ENCODE results near the gene LZTR1.
"Not testable (repeated sequence)": the region's sequence is repeated elsewhere in the genome, so short reads cannot be mapped to it uniquely, and the experiment has no call there.

LZTR1 gene

DNA sequence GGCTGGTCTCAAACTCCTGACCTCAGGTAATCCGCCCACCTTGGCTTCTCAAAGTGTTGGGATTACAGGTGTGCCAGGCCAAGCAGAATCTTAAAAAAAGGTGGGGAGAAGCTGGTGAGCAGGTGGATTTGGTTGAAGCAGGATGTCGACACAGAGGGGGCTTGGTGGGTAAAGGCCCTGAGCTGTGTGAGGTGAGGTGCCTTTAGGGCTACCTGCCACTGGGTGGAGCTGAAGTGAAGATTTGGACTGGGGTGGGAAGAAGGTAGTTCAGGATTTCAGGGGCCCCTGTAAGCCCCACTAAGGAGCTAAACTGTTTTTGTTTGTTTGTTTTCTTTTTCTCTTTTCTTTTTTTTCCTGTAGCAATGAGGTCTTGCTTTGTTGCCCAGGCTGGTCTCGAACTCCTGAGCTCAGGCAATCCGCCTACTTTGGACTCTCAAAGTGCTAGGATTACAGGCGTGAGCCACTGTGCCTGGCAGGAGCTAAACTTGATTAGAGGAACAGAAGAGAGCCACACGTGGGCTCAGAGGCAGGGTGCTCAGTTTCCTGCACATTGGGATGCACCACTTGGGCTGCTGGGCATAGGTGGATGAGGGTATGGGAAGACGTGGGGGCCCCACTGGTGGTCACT lies 38.8 kb downstream of the LZTR1 start:
- no peak for DNase-seq

DNA sequence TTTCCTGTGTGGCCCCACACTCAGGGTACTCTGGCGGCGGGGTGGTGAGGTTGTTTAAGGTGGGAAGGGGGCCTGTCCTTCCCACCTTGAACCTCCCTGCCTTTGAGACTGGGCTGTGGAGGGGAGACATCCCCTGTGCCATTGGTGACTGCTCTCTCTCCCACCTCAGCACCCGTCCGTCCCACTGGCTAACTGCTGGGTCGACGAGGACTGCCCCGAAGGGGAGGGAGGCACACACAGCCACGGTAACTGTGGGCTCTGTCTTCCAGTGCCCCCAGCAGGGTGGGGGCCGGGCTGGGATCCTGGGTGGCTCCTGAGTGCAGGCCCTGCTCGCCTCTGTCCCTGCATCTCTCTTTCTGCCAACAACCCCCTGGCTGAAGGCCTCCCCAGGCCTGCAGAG lies 40.4 kb downstream of the LZTR1 start:
- no peak for DNase-seq

DNA sequence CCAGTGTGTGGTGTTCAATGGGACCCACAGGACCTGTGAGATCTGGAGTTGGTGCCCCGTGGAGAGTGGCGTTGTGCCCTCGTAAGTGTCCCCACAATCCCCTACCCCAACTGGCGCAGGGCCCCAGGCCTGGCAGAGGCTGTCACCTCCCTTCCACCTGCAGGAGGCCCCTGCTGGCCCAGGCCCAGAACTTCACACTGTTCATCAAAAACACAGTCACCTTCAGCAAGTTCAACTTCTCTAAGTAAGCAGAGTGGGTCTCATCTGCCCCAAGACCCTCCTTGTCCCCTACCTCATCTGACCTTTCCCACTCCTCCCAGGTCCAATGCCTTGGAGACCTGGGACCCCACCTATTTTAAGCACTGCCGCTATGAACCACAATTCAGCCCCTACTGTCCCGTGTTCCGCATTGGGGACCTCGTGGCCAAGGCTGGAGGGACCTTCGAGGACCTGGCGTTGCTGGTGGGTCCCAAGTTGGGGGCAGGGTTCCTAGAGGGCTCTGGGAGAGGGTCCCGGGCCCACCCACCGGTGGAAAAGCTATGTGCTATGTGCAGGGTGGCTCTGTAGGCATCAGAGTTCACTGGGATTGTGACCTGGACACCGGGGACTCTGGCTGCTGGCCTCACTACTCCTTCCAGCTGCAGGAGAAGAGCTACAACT lies 41.0 kb downstream of the LZTR1 start:
- DNase-seq = no peak

DNA sequence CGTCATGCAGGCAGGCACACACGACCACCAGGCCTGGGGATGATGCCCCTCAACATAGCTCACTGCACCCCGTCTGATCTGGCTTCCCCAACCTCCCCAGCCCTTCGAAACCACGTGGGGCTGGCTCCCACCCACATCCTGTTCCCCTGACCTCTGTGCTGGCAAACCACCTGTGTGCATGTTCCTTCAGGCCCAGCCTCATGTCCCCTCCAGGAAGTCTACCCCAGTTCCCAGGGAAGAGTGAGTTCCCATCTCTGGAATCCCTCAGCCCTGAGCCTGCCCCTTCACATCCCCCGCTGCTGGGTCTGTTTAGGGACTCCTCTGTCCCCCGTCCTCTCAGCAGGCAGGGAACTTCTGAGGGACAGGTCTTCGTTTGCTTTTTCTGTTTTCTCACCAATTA lies 43.2 kb downstream of the LZTR1 start:
- DNase-seq = no peak

DNA sequence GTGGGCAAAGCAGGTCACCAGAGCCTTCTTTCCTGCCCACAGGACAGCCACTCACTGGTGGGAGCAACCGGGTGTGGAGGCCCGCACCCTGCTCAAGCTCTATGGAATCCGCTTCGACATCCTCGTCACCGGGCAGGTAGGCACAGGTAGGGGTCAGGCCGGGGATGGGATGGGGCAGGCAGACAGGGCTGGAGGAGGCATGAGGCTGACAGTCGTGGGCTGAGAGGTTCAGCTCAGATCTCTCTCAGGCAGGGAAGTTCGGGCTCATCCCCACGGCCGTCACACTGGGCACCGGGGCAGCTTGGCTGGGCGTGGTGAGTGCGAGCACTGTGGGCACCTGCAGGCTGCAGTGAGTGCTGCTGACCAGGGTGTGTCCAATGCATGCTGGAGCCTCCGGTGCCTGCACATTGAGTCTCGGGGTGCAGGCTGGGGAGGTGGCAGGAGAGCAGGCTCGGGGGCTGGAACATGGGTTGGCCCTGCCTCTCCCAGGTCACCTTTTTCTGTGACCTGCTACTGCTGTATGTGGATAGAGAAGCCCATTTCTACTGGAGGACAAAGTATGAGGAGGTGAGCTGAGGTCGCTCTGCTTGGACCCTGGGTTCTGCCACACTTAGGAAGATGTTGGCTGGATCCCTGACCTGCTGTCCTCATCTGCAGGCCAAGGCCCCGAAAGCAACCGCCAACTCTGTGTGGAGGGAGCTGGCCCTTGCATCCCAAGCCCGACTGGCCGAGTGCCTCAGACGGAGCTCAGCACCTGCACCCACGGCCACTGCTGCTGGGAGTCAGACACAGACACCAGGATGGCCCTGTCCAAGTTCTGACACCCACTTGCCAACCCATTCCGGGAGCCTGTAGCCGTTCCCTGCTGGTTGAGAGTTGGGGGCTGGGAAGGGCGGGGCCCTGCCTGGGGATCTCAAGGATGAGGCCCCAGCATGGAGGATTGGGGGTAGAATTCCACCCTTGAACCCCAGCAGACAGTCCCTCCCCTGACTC lies 44.0 kb downstream of the LZTR1 start:
- DNase-seq = no peak

DNA sequence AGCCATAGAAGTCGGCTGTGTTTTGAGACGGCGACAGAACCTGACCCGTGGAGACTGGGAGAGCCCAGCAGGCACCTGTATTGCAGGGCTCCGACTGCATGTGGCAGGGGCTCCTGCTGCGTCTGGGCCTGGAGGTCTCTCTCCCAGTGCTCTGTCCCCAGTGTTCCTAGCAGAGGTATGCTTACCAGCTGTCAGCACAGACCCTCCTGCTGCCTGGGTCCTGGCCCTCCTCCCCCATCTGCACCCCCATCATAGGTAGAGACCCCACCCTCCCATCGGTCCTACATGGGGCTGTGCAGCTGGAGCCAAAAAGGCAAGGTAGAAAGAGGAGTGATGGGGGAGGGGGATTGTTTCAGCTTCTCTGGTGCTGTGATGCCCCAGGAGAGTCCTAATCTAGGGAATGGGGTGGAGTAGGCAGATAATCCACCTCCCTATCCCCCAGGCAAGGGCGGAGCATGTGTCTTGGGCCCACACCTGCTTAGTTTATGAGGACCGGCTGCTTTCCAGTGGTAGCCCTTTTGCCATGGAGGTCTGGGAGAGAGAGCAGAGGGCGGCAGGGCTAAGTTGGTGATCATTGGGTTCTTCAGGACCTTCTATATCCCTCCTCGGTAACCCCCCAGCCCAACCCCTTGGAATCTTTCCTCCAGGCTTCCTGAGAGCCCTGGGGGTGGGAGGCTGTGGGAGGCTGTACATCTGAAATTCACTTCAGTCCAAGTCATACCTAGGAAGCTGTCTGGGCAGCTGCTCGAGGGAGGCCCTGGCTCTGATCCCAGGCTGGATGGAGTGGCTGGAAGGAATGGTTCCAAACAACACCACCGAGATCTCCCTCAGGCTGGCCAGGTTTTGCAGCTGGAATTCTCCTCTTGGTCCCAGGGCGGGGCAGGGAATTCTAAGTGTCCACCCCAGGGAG lies 44.9 kb downstream of the LZTR1 start:
- peak; percentile 75 for DNase-seq

DNA sequence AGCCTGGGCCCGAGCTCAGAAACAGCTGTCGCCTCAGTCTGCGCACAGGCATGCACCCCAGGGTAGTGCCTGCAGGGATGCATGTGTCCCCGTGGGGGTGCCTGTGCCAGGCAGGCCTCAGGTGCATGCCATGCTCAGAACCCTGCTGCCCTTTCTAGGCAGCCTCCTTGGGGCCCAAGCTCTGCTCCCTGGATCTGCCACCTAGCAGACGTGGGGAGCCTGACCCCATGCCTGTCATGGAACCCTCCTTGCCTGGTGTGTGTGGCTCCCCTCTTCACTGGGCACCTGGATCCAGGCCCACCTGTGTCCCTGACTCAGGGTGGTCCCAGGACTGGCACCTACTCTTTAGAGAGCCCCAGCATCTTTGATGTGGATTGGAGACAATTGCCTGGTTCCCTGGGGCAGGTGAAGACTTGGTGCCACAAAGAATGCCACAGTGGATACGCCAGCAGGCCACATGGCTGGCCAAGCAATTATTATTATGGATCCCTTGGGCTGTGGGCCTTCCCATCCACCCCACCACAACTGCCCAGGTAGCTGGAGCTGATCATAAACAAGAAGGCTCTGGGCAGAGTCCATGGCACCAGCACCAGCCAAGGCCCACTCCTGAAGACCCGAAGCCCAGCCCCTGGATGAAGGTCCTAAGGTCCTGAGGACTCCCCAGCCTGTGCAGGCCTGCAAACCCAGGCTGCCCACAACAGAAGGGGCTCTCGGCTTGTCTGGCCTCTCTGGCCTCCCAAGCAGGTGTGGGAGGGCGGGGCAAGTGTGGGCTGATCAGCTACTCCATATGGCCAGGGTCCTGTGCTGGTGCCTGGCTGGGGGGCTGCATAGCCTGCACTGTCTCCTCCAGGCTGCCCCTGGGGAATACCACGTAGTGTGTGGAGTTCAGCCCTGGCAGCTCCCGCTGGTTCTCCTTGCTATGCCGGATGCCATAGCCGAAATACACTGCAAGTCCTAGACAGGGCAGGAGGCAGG lies 46.5 kb downstream of the LZTR1 start:
- no peak for DNase-seq

DNA sequence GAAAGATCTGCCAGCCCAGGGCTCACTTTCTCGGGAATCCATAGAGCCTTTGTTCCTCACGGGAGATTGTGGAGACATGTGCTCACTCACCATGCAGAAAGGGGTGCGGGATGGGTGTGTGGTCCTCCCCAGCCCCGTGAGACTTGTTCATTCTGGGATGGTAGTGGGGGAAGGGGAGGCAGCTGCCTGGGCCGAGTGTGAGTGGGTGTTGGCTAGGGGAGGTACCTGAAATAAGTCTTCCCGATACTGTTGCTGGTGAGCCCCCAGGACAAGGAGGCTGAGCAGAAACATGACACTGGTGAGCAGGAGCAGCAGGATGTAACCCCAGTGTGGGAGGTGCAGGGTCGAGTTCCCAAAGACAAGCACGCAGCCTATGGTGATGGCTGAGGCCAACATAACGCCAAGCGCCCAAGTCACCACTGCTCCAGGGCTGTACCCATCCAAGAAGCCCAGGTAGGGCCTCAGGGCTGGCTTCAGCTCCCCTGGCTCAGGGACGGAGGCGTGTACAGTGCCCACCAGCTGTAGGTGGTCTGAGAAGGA lies 47.5 kb downstream of the LZTR1 start:
- DNase-seq = no peak

DNA sequence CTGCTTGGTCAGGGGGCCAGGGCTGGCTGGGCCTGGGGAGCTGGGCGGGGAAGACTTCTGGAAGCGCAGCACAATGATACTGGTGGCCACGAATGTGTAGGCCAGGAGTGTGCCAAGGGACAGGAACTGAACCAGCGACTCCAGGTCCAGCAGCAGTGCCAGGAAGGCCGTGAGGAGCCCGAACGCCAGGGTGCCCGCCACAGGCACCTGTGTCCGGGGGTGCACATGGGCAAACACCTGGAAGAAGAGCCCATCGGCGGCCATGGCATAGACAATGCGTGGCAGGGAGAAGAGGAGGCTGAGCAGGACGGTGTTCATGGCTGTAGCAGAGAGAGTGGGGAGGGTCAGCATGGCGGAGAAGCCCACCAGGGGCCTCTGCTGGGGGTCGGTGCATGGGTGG lies 47.9 kb downstream of the LZTR1 start:
- DNase-seq = no peak

DNA sequence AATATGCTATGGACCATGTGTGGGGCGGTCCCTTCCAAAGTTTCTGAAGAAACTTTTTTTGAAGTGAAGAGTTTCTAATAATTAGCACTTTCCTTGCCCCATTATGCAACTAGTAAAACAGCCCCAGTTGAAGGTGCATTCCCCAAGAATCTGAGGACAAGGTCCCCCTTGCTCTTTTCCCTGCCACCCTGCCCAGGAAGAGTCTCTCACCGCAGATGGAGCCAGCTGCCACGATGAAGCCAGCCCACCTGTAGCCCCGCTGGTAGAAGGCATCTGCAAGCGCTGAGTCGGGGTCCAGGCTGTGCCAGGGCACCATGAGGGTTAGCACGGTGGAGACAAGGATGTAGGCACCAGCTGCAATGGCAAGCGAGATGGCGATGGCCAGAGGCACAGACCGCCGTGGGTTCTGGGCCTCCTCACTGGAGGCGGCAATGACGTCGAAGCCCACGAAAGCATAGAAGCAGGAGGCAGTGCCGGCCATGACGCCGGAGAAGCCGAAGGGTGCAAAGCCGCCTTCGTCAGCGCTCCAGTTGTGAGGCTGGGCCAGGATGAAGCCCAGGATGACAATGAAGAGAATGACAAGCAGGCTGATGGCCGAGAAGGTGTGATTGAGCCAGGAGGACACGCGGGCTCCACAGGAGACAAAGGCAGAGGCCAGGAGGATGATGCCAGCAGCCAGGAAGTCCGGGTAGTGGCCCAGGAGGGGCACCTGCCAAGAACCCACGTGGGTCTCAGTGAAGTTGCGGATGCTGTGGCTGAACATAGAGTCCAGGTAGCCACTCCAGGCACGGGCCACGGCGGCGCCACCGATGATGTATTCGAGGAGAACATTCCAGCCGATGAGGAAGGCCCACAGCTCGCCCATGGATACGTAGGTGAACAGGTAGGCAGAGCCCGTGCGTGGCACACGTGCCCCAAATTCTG lies 48.8 kb downstream of the LZTR1 start:
- no peak for DNase-seq

DNA sequence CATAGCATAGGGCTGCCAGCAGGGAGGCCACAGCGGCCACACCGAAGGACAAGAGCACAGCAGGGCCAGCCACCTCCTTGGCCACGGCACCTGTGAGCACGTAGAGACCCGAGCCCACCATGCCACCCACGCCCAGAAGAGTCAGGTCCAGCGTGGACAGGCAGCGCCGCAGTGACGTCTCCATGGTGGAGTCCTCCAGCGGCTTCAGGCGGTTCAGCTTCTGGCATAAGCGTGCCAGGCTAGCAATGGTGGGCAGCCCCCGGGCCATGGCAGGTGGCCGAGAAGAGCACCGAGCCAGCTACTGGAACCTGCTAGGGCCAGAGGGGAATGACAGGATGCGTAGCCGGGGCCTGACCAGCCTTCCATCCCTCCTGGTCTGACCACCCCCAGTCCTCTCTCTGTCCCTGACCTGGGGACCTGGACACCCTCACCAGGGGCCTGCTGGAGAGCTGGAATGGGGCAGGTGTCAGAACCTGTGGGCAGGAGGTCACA lies 49.5 kb downstream of the LZTR1 start:
- no peak for DNase-seq

DNA sequence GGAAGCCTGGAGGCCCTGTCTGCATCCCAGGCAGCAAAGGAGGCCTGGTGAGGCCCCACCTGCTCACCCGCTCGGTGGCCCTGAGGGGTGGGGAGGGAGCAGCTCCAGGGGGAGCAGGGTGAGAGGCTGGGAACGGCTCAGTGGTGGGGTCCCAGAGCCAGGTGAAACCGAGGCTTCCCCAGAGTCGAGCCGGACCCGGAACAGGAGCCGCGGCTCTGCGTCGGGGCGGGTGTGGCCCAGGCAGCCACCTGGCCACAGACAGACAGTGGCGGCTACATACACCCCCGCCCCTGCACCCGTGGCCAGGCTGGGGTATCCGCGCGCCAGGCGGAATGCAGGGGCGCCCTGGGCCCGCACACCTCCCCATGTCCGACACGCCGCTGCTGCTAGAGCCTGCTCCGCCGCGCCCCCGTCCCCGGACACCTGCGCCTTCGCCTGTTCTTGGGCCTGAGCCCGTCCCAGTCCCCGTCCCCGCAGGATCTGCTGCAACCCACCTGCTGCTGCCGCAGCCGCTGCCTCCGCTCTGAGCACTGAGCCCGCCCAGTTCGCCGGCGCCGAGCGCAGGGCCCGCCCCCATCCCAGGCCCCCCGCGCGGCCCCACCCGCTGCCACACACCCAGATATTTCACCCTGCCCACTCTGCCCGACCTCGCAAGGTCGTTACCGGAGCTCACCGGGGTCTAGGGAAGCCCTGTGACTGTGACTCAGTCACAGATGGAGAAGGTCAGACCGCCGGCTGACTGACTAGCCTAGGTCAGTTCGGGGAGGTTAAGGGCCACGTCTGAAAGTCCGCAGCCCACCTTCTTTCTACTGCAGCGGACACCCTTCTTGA lies 50.2 kb downstream of the LZTR1 start, which contains the start of gene SLC7A4:
Gene SLC7A4, minus strand, starts transcription at position 525 of the 831 bp plus-strand sequence. CDS start 749 bp downstream, outside the sequence.
- DNase-seq = no peak

DNA sequence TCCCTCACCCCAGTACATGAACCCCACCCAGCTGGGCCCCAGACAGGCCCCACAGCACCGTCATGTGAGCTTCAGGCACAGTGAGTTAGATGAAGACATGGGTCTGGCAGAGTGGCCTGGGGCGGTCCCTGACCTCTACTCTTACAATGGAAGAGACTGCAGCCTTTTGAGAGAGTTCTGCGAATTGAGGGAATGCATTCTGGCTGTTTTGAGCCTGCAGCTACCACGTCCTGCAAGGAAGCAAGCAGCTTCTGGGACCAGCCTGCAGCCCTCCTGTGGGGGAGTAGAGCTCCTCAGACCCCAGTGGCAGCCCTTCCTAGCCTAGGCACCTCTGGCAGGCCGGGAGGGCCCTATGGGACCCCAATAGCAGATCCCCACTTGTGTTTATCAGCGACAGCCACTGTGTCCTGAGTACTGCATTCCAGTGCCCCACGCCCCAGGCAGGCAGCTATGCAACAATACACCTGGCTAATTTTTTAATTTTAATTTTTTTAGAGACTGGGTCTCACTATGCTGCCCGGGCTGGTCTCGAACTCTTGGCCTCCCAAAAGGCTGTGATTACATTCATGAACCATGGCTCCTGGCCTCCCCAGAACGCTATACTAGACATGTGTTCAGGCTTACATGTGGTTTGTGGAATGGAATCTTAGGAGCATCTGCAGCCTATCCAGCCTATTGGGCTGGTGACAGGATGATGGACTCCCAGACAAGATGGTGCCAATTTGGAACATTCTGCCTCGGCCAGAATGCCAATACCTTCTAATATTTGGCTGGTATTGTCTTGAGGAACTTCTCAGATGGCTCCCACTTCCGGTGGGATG lies 51.0 kb downstream of the LZTR1 start:
- DNase-seq = no peak

DNA sequence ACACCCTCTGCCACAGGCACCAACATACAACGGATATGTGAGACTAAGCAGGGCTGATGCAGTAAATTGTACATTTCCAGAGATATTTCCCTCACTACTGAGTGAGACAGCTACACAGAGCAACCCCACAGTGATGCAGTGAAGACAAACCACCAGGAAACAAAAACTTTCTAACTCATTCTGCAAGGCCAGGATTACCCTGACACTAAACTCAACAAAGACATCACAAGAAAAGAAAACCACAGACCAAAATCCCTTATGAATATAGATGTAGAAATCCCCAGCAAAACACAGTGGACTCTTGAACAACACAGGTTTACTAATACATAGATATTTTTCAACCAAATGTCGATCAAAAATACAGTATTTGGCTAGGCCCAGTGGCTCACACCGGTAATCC lies 51.8 kb downstream of the LZTR1 start:
- no peak for DNase-seq

DNA sequence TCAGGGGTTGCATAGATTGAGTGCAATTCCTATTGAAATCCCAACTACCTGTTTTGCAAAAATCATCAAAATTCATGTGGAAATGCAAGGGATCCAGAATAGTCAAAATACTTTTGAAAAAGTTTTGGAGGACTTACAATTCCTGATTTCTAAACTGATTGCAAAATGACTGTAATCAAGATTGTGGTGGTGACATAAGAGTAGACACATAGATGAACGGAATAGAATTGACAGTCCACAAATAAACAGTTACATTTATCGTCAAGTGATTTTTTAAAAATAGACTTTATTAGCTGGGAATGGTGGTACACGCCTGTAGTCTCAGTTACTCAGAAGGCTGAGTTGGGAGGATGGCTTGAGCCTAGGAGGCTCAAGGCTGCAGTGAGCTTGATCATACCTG lies 52.9 kb downstream of the LZTR1 start:
- DNase-seq = no peak

DNA sequence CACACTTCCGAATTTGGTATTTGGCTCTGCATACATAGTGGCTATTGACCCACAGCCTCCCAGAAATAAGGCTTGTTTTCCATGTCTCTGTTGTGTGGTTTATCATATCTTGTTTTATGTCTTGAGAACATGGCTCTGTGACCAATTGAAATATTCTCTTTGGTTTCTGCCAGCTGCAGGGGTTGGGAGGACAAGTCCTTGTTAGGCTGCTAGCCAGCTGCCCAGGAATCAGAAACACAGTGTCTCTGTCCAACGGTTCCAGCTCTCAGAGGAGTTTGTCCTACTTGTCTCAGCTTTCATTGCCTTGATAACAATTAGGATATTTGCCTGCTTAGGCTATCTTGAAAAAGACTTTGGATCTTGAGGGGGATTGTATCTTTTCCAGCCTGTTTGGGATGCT lies 56.3 kb downstream of the LZTR1 start:
- DNase-seq = no peak

DNA sequence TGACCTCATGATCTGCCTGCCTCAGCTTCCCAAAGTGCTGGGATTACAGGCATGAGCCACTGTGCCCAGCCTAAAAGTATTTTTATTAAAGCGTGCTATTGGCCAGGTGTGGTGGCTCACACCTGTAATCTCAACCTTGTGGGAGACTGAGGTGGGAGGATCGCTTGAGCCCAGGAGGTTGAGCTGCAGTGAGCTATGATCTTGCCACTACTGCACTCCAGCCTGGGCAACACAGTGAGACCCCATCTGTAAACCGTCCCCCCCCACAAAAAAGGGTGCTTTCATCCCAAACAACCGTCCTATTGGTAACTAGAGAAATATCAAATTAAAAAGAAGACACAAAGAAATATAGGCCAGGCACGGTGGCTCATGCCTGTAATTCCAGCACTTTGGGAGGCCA lies 57.1 kb downstream of the LZTR1 start:
- DNase-seq = not testable (repeated sequence)

DNA sequence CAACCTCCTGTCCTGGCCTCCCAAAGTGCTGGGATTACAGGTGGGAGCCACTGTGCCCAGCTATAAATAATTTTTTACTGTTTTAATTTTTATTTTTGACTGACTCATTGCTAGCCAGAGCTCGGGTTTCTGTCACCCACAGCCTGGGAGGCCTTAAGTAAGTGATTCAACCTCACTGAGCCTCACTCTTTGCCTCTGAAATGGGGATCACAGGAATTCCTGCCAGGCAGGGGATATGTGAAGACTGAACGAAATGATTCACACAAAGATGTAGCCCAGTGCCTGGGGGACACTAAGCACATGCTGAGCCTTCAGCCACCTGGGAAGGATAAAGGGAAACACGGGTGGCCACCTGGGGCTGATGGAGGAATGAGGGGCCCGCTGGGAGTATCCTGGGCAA lies 59.8 kb downstream of the LZTR1 start:
- DNase-seq = peak; percentile 9

All from NCI-H226 (cell line).